K562 (cell line): ENCODE results near the gene RAB5B. TPM values are rescaled to one million over a fixed set of nuclear protein-coding genes. Genes with fewer than 3 reads are reported as not detected.
A peak's percentile ranks its signal among the peaks of the same experiment; 100 is the strongest.

Experiments used
- BRD9 ChIP-seq: fragments of 450-650 bp; IDR thresholded peaks from 2 replicates; pipeline ENCODE4 v1.6.1; 2018; ENCODE audit warnings: low read depth; ENCODE audit not compliant: partially characterized antibody
- CAMTA2 ChIP-seq: fragments of 250-450 bp; sonication (Bioruptor Pico); conservative IDR thresholded peaks from 2 replicates; pipeline ENCODE4 v1.5.1; 2022
- CHCHD3 ChIP-seq: fragments of 250-450 bp; sonication (Bioruptor Pico); IDR thresholded peaks from 2 replicates; pipeline ENCODE4 v2.1.2; 2022; ENCODE audit warnings: mild to moderate bottlenecking
- DACH1 ChIP-seq: fragments of 450-650 bp; IDR thresholded peaks from 2 replicates; pipeline ENCODE4 v1.6.1; 2018; ENCODE audit not compliant: partially characterized antibody
- ERF ChIP-seq: fragments of 450-650 bp; formaldehyde crosslinking; IDR thresholded peaks from 2 replicates; pipeline ENCODE4 v1.4.0; 2020; ENCODE audit warnings: mild to moderate bottlenecking, mixed read lengths
- ESRRB ChIP-seq: fragments of 250-450 bp; sonication (Bioruptor Pico); IDR thresholded peaks from 2 replicates; pipeline ENCODE4 v1.5.0; 2020; ENCODE audit warnings: mild to moderate bottlenecking, moderate library complexity, borderline replicate concordance
- HDGF ChIP-seq: fragments of 450-650 bp; IDR thresholded peaks from 2 replicates; pipeline ENCODE4 v1.6.1; 2016
- HEY1 ChIP-seq: fragments of 250-450 bp; sonication (Bioruptor Pico); IDR thresholded peaks from 2 replicates; pipeline ENCODE4 v1.5.0; 2020; ENCODE audit warnings: mild to moderate bottlenecking, moderate library complexity, borderline replicate concordance
- HNRNPUL1 ChIP-seq: fragments of 200-400 bp; formaldehyde crosslinking; IDR thresholded peaks from 2 replicates; pipeline ENCODE4 v1.6.1; 2017; ENCODE audit warnings: low read length
- KAT7 ChIP-seq: sonication (generic); formaldehyde crosslinking; IDR thresholded peaks from 2 replicates; pipeline ENCODE4 v1.8.0; 2022; ENCODE audit warnings: missing genetic modification reagents, mild to moderate bottlenecking, borderline replicate concordance
- NFXL1 ChIP-seq: fragments of 450-650 bp; formaldehyde crosslinking; IDR thresholded peaks from 2 replicates; pipeline ENCODE4 v1.4.0; 2021; ENCODE audit warnings: mild to moderate bottlenecking
- NFYB ChIP-seq: IDR thresholded peaks from 2 replicates; pipeline ENCODE4 v1.6.1; 2011; ENCODE audit warnings: mild to moderate bottlenecking, moderate library complexity; ENCODE audit not compliant: insufficient read length; ENCODE audit errors: extremely low read depth
- NRF1 ChIP-seq, 2 experiments: fragments of 450-650 bp; IDR thresholded peaks in 1 of 2; conservative IDR thresholded peaks in 1 of 2; 2 replicates each; pipeline ENCODE4 v1.6.1; 2014; ENCODE audit warnings: mild to moderate bottlenecking in 2 of 2
- RFX7 ChIP-seq: fragments of 250-450 bp; sonication (Bioruptor Pico); IDR thresholded peaks from 2 replicates; pipeline ENCODE4 v1.5.1; 2021; ENCODE audit warnings: mild to moderate bottlenecking
- SRSF7 ChIP-seq: fragments of 200-400 bp; formaldehyde crosslinking; optimal IDR thresholded peaks from 2 replicates; pipeline ENCODE3; 2017; ENCODE audit warnings: mild to moderate bottlenecking, low read depth, low read length
- SUPT5H ChIP-seq: fragments of 450-650 bp; IDR thresholded peaks from 2 replicates; pipeline ENCODE4 v1.6.1; 2016
- ZBTB17 ChIP-seq: fragments of 450-650 bp; formaldehyde crosslinking; IDR thresholded peaks from 2 replicates; pipeline ENCODE4 v1.4.0; 2020; ENCODE audit warnings: mild to moderate bottlenecking
- ZFP1 ChIP-seq: fragments of 450-650 bp; formaldehyde crosslinking; IDR thresholded peaks from 2 replicates; pipeline ENCODE4 v1.4.0; 2020; ENCODE audit warnings: mild to moderate bottlenecking, mixed read lengths
- ZNF764 ChIP-seq: fragments of 250-450 bp; sonication (Bioruptor Pico); IDR thresholded peaks from 2 replicates; pipeline ENCODE4 v1.4.0; 2020; ENCODE audit warnings: low read depth, mild to moderate bottlenecking, moderate library complexity
- polyA plus RNA-seq, 8 experiments: library from polyadenylated mRNA; depleted of rRNA in 4 of 8; stranded (reverse) in 5 of 8; unstranded in 3 of 8; fragments of >200 nt; fragmentation: Nextera tagmentation in 2 of 8; fragmentation: Illumina TruSeq in 1 of 8; extraction: Ambion mirVana in 2 of 8; extraction: Trizol in 1 of 8; gene quantifications; 2 replicates each; pipeline versions ENCODE4 v1.2.1 to v1.2.3, GENCODE V29; 2011 to 2014; ENCODE audit warnings: inconsistent platforms in 1 of 8, missing spikeins in 1 of 8
- total RNA-seq, 7 experiments: library from RNA; depleted of rRNA in 6 of 7; stranded (reverse); fragments of >200 nt in 6 of 7; fragmentation: Illumina TruSeq in 2 of 7; extraction: Trizol in 2 of 7; gene quantifications; 2 replicates each; pipeline versions ENCODE4 v1.2.1 to v1.2.3, GENCODE V29; 2011 to 2021; ENCODE audit warnings: low replicate concordance in 1 of 7
- TF ChIP-seq, protein P1 (sequence below), 2 experiments: fragments of 450-650 bp; IDR thresholded peaks; 2 replicates each; pipeline ENCODE4 v1.6.1; 2018; ENCODE audit warnings: mild to moderate bottlenecking in 2 of 2, low read depth in 1 of 2; ENCODE audit not compliant: partially characterized antibody in 2 of 2
- TF ChIP-seq, protein P2 (sequence below): sonication (generic); formaldehyde crosslinking; IDR thresholded peaks from 2 replicates; pipeline ENCODE4 v1.8.0; 2022; ENCODE audit warnings: mild to moderate bottlenecking, missing genetic modification reagents
- TF ChIP-seq, protein P3 (sequence below): sonication (generic); formaldehyde crosslinking; IDR thresholded peaks from 2 replicates; pipeline ENCODE4 v1.8.0; 2022; ENCODE audit warnings: missing genetic modification reagents, mild to moderate bottlenecking, borderline replicate concordance
- TF ChIP-seq, protein P4 (sequence below): fragments of 250-450 bp; sonication (Bioruptor Pico); IDR thresholded peaks from 2 replicates; pipeline ENCODE4 v1.5.0; 2021

Gene RAB5B
- total and polyA plus RNA-seq, 9 of the 15 experiments (the other 6 are each of a cell fraction or from before 2014, with no cell fraction given): 6.8 to 73.8 (median 25.2) TPM

DNA sequence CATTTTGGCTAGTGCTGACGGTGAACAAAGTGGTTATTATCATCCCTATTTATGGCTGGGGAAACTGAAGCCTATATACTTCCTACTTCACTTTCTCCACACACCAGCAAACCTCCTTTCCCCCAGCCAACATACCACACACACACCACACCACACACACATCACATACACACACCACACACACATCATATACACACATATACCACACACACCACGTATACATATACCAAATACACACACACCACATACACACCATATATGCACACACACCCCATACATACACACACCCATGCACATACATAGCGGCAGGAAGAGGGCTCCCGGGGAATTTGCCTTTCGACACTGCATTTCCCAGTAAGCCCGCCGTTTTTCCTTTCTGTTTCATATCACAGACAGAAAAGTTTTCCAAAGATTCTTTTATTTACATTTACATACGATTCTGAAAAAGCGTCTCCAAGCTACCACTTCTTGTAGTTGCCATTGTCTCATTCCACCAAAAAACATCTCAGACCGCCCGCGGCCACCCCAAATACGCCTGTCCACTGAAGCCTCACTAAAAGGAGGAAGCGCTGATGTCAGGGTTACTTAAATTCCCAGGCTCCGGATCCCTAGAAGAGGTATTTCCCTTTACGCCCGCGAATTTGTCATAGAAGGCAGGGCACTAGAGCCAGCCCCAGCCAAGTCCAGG lies 823 bp upstream of the RAB5B start (continued):
- TF ChIP-seq, protein P1, sequence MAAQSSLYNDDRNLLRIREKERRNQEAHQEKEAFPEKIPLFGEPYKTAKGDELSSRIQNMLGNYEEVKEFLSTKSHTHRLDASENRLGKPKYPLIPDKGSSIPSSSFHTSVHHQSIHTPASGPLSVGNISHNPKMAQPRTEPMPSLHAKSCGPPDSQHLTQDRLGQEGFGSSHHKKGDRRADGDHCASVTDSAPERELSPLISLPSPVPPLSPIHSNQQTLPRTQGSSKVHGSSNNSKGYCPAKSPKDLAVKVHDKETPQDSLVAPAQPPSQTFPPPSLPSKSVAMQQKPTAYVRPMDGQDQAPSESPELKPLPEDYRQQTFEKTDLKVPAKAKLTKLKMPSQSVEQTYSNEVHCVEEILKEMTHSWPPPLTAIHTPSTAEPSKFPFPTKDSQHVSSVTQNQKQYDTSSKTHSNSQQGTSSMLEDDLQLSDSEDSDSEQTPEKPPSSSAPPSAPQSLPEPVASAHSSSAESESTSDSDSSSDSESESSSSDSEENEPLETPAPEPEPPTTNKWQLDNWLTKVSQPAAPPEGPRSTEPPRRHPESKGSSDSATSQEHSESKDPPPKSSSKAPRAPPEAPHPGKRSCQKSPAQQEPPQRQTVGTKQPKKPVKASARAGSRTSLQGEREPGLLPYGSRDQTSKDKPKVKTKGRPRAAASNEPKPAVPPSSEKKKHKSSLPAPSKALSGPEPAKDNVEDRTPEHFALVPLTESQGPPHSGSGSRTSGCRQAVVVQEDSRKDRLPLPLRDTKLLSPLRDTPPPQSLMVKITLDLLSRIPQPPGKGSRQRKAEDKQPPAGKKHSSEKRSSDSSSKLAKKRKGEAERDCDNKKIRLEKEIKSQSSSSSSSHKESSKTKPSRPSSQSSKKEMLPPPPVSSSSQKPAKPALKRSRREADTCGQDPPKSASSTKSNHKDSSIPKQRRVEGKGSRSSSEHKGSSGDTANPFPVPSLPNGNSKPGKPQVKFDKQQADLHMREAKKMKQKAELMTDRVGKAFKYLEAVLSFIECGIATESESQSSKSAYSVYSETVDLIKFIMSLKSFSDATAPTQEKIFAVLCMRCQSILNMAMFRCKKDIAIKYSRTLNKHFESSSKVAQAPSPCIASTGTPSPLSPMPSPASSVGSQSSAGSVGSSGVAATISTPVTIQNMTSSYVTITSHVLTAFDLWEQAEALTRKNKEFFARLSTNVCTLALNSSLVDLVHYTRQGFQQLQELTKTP (IDR thresholded peaks at IDR 0.05; ENCODE audit: low read depth in 1 of 2, partially characterized antibody in 2 of 2): peak; percentile 67 to 93
- TF ChIP-seq ZFP1 (no peak), RFX7 (CRISPR knock-in tag) (no peak), HEY1 (no peak), ZBTB17 (no peak), SRSF7 (no peak), CHCHD3 (CRISPR knock-in tag) (no peak), NFXL1 (CRISPR knock-in tag) (no peak), ERF (no peak), NRF1 (conservative IDR thresholded peaks at IDR 0.05 in 1 of 2, IDR thresholded peaks at IDR 0.05 in 1 of 2) (no peak), ZNF764 (CRISPR knock-in tag) (0 out of 2 replicates have a peak, but pooled peaks have one; percentile 21), HNRNPUL1 (no peak), ESRRB (CRISPR knock-in tag) (no peak), HDGF (peak; percentile 100), DACH1 (no peak), NFYB (no peak), BRD9 (peak; percentile 94), CAMTA2 (CRISPR knock-in tag) (no peak), KAT7 (CRISPR knock-in tag) (no peak), SUPT5H (peak; percentile 74)
- TF ChIP-seq, protein P2, sequence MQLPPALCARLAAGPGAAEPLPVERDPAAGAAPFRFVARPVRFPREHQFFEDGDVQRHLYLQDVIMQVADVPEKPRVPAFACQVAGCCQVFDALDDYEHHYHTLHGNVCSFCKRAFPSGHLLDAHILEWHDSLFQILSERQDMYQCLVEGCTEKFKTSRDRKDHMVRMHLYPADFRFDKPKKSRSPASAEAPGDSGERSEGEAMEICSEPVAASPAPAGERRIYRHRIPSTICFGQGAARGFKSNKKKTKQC: no peak
- TF ChIP-seq, protein P3, sequence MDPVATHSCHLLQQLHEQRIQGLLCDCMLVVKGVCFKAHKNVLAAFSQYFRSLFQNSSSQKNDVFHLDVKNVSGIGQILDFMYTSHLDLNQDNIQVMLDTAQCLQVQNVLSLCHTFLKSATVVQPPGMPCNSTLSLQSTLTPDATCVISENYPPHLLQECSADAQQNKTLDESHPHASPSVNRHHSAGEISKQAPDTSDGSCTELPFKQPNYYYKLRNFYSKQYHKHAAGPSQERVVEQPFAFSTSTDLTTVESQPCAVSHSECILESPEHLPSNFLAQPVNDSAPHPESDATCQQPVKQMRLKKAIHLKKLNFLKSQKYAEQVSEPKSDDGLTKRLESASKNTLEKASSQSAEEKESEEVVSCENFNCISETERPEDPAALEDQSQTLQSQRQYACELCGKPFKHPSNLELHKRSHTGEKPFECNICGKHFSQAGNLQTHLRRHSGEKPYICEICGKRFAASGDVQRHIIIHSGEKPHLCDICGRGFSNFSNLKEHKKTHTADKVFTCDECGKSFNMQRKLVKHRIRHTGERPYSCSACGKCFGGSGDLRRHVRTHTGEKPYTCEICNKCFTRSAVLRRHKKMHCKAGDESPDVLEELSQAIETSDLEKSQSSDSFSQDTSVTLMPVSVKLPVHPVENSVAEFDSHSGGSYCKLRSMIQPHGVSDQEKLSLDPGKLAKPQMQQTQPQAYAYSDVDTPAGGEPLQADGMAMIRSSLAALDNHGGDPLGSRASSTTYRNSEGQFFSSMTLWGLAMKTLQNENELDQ (CRISPR knock-in tag): no peak
- TF ChIP-seq, protein P4, sequence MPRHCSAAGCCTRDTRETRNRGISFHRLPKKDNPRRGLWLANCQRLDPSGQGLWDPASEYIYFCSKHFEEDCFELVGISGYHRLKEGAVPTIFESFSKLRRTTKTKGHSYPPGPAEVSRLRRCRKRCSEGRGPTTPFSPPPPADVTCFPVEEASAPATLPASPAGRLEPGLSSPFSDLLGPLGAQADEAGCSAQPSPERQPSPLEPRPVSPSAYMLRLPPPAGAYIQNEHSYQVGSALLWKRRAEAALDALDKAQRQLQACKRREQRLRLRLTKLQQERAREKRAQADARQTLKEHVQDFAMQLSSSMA (CRISPR knock-in tag): no peak
